Measurements from ENCODE around the gene KRT32.

DNA sequence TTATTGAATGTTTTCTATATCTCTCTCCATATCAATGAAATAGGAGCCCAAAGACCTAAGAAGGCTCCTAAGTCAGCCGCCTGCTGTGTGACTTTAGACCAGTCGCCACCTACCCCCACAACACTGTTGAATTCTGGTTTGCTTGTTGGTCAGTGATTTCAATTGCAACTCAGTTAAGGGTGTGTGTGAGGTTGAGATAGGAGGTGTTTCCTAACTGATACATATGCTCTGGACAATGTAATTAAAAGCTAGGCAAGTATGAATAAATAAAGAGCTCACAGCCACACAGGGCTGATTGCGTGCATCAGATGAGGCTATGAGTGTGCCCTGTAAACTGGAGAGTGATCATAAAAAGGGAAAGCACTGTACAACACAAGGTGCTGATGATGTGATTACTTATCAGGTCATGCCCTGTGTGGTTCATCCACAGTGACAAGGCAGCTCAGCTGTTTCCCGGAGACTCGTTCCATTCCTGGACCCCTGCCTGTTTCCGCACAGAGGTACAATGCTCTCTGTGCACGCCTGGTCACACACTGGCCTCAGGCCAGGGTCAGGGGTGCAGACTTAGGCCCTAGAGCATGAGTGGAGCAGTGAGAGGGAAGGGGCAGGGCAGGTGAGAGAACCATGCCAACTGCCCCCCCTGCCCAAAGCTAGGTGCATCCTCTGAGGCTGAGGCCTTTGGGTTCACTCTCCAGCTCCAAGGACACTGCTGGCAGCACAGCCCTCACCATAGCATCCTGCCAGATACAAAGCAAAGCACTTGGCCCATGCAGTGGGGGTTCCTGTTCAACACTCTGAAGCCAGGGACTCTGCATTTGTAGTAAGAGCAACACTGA, 17.0 kb upstream of the KRT32 start:
- TF ChIP-seq CTCF (IDR thresholded peaks at IDR 0.05) (no peak), POLR2A (IDR thresholded peaks at IDR 0.05) (no peak)
